ENCODE data around the gene AREL1.

DNA sequence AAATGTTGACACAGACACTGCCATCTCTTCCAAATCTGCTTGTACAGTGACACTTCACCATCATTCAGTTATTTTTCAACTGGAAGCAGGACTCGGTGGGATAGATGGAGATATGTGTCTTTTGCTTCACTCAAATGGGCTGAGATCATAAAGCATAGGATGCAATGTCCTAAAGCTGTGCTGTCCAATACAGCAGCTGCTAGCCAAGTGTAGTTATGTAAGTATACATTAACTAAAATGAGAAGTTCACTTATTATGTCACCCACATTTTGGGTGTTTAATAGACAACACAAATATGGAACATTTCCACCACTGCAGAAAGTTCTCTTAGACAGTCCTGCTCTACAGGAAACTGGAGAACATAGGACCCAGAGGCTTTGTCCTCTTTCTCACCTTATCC lies 43.6 kb downstream of the AREL1 start:
- TF ChIP-seq, protein P1, sequence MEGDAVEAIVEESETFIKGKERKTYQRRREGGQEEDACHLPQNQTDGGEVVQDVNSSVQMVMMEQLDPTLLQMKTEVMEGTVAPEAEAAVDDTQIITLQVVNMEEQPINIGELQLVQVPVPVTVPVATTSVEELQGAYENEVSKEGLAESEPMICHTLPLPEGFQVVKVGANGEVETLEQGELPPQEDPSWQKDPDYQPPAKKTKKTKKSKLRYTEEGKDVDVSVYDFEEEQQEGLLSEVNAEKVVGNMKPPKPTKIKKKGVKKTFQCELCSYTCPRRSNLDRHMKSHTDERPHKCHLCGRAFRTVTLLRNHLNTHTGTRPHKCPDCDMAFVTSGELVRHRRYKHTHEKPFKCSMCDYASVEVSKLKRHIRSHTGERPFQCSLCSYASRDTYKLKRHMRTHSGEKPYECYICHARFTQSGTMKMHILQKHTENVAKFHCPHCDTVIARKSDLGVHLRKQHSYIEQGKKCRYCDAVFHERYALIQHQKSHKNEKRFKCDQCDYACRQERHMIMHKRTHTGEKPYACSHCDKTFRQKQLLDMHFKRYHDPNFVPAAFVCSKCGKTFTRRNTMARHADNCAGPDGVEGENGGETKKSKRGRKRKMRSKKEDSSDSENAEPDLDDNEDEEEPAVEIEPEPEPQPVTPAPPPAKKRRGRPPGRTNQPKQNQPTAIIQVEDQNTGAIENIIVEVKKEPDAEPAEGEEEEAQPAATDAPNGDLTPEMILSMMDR (IDR thresholded peaks at IDR 0.05; ENCODE audit: insufficient read depth, low read depth, low read length), result no peak
- no peak for TF ChIP-seq EZH2 (IDR thresholded peaks at IDR 0.05; ENCODE audit: insufficient read depth, low read length)

Data from astrocyte (in vitro differentiated cells and primary cell).